H1 (cell line): ENCODE measurements around the gene MRTFA. TPM values are rescaled to one million over a fixed set of nuclear protein-coding genes. Genes with fewer than 3 reads are reported as not detected.

Source experiments
- CTCF ChIA-PET: fragments of 300-600 bp; sonication (Branson Sonifier 250); formaldehyde crosslinking; loops from one replicate; lab custom pipeline; 2021; ENCODE audit not compliant: partially characterized antibody; lab: Charles Lee
- POLR2A ChIA-PET: fragments of 300-600 bp; sonication (Branson Sonifier 250); formaldehyde crosslinking; loops from one replicate; lab custom pipeline; 2021; ENCODE audit warnings: inconsistent platforms; ENCODE audit not compliant: partially characterized antibody; lab: Charles Lee
- DNase-seq, 2 experiments: peaks; one replicate each; pipeline versions ENCODE4 v3.0.0 to v3.0.0-alpha.2; 2010 to 2022; ENCODE audit warnings: low spot score in 2 of 2, low read depth in 1 of 2, mixed read lengths in 1 of 2
- FAIRE-seq: peaks from 2 replicates; lab custom pipeline; 2011; peaks lifted over from hg19 to GRCh38; lab: Jason Lieb, UNC
- H2AFZ ChIP-seq: 2 replicates; pipeline ENCODE4 v1.8.1; 2012; ENCODE audit warnings: low read length, inconsistent platforms
- H2AK5ac ChIP-seq: 2 replicates; pipeline ENCODE4 v1.6.1; 2013; ENCODE audit warnings: low read depth, low read length
- H2BK120ac ChIP-seq: replicated peaks from 2 replicates; pipeline ENCODE3; 2013; ENCODE audit warnings: low read depth, low read length, inconsistent platforms
- H2BK12ac ChIP-seq: 2 replicates; pipeline ENCODE4 v1.6.1; 2013; ENCODE audit warnings: low read depth, low read length
- H2BK15ac ChIP-seq: 2 replicates; pipeline ENCODE4 v1.6.1; 2013; ENCODE audit warnings: low read length
- H2BK20ac ChIP-seq: 2 replicates; pipeline ENCODE4 v1.6.1; 2013; ENCODE audit warnings: low read length
- H2BK5ac ChIP-seq: 2 replicates; pipeline ENCODE4 v1.6.1; 2013; ENCODE audit warnings: low read depth, low read length
- H3K14ac ChIP-seq: 2 replicates; pipeline ENCODE4 v1.6.1; 2013; ENCODE audit warnings: inconsistent platforms; ENCODE audit not compliant: insufficient read length
- H3K18ac ChIP-seq: 2 replicates; pipeline ENCODE4 v1.6.1; 2013; ENCODE audit warnings: low read length; ENCODE audit errors: extremely low read depth
- H3K23ac ChIP-seq: 2 replicates; pipeline ENCODE4 v1.6.1; 2013; ENCODE audit warnings: inconsistent platforms; ENCODE audit not compliant: insufficient read length
- H3K23me2 ChIP-seq: 2 replicates; pipeline ENCODE4 v1.6.1; 2013; ENCODE audit warnings: low read depth, low read length
- H3K27ac ChIP-seq: 2 replicates; pipeline ENCODE4 v1.6.1; 2011; ENCODE audit warnings: low read depth, low read length, inconsistent platforms
- H3K27me3 ChIP-seq, 4 experiments: replicated peaks in 1 of 4; 1 replicate in 1 of 4; 2 replicates in 3 of 4; pipeline versions ENCODE4 v1.6.1 to v1.8.1; 2011 to 2013; ENCODE audit warnings: low read length in 3 of 4, mild to moderate bottlenecking in 3 of 4, inconsistent platforms in 2 of 4, mixed read lengths in 2 of 4, moderate library complexity in 1 of 4; ENCODE audit not compliant: control insufficient read depth in 3 of 4, insufficient read depth in 3 of 4; ENCODE audit errors: extremely low read depth in 1 of 4
- H3K36me3 ChIP-seq, 4 experiments: 2 replicates each; pipeline versions ENCODE4 v1.6.1 to v1.8.1; 2011 to 2013; ENCODE audit warnings: mild to moderate bottlenecking in 4 of 4, low read length in 3 of 4, moderate library complexity in 2 of 4, control low read depth in 1 of 4, inconsistent platforms in 1 of 4; ENCODE audit not compliant: insufficient read depth in 4 of 4, control insufficient read depth in 2 of 4
- H3K4ac ChIP-seq: replicated peaks from 2 replicates; pipeline ENCODE3; 2013; ENCODE audit warnings: low read length, low read depth, mixed read lengths, inconsistent platforms; ENCODE audit not compliant: insufficient read length
- H3K4me1 ChIP-seq, 4 experiments: replicated peaks in 1 of 4; 1 replicate in 1 of 4; 2 replicates in 3 of 4; pipeline versions ENCODE4 v1.6.1 to v1.8.1; 2011 to 2013; ENCODE audit warnings: low read length in 3 of 4, inconsistent platforms in 2 of 4, mixed read lengths in 1 of 4; ENCODE audit not compliant: insufficient read depth in 4 of 4, control insufficient read depth in 3 of 4
- H3K4me2 ChIP-seq, 2 experiments: 2 replicates each; pipeline versions ENCODE4 v1.6.1 to v1.8.1; 2011 to 2013; ENCODE audit warnings: low read depth in 2 of 2, low read length in 2 of 2, control low read depth in 1 of 2, inconsistent platforms in 1 of 2, mild to moderate bottlenecking in 1 of 2; ENCODE audit not compliant: insufficient read depth in 1 of 2
- H3K4me3 ChIP-seq, 4 experiments: fragments of 200-600, 300-600 bp in 1 of 4; sonication (generic), shearing (Covaris generic), sonication (Bioruptor Twin) in 1 of 4; 2 replicates each; pipeline versions ENCODE4 v1.5.1 to v1.8.1; 2011 to 2016; ENCODE audit warnings: low read length in 4 of 4, low read depth in 3 of 4, control low read depth in 2 of 4, inconsistent platforms in 2 of 4, mild to moderate bottlenecking in 2 of 4, mixed read lengths in 1 of 4, moderate library complexity in 1 of 4; ENCODE audit not compliant: insufficient read depth in 2 of 4; ENCODE audit errors: extremely low read depth in 1 of 4
- H3K56ac ChIP-seq: replicated peaks from 2 replicates; pipeline ENCODE3; 2013; ENCODE audit warnings: low read depth, mild to moderate bottlenecking, mixed read lengths, low read length, inconsistent platforms; ENCODE audit not compliant: insufficient read length
- H3K79me1 ChIP-seq: 2 replicates; pipeline ENCODE4 v1.6.1; 2013; ENCODE audit warnings: low read depth, low read length, control low read depth
- H3K79me2 ChIP-seq, 2 experiments: 2 replicates each; pipeline versions ENCODE4 v1.6.1 to v1.8.1; 2012 to 2013; ENCODE audit warnings: low read length in 2 of 2, mild to moderate bottlenecking in 2 of 2, inconsistent platforms in 1 of 2; ENCODE audit not compliant: insufficient read depth in 2 of 2, control insufficient read depth in 1 of 2
- H3K9ac ChIP-seq, 4 experiments: replicated peaks in 1 of 4; 1 replicate in 1 of 4; 2 replicates in 3 of 4; pipeline versions ENCODE4 v1.6.1 to v1.8.1; 2011 to 2013; ENCODE audit warnings: low read depth in 3 of 4, low read length in 3 of 4, control low read depth in 2 of 4, mild to moderate bottlenecking in 2 of 4, moderate library complexity in 2 of 4, inconsistent platforms in 1 of 4; ENCODE audit errors: extremely low read depth in 1 of 4
- H3K9me3 ChIP-seq, 2 experiments: 2 replicates each; pipeline versions ENCODE4 v1.6.1 to v1.8.1; 2012 to 2013; ENCODE audit warnings: mild to moderate bottlenecking in 2 of 2, moderate library complexity in 2 of 2, control low read depth in 1 of 2, inconsistent platforms in 1 of 2, low read depth in 1 of 2, low read length in 1 of 2, mixed read lengths in 1 of 2; ENCODE audit not compliant: insufficient read depth in 2 of 2
- H4K20me1 ChIP-seq, 2 experiments: replicated peaks in 1 of 2; 2 replicates each; pipeline versions ENCODE3 to v1.8.1; 2011 to 2013; ENCODE audit warnings: inconsistent platforms in 2 of 2, low read length in 2 of 2, mild to moderate bottlenecking in 1 of 2; ENCODE audit not compliant: insufficient read depth in 2 of 2, control insufficient read depth in 1 of 2
- H4K5ac ChIP-seq: 2 replicates; pipeline ENCODE4 v1.6.1; 2013; ENCODE audit warnings: low read length, low read depth, mixed read lengths, inconsistent platforms; ENCODE audit not compliant: insufficient read length
- H4K8ac ChIP-seq: 2 replicates; pipeline ENCODE4 v1.8.0; 2013; ENCODE audit warnings: mild to moderate bottlenecking, moderate library complexity, low read length, inconsistent platforms; ENCODE audit not compliant: insufficient read depth; ENCODE audit errors: extremely low read depth
- H4K91ac ChIP-seq: replicated peaks from 2 replicates; pipeline ENCODE3; 2013; ENCODE audit warnings: low read length, mixed read lengths, inconsistent platforms; ENCODE audit not compliant: insufficient read length
- CTCF ChIP-seq, 3 experiments: IDR thresholded peaks; 1 replicate in 2 of 3; 2 replicates in 1 of 3; pipeline versions ENCODE4 v1.5.1 to v1.6.1; 2011; ENCODE audit warnings: low read length in 3 of 3, mild to moderate bottlenecking in 3 of 3, inconsistent platforms in 2 of 3, low read depth in 1 of 3, moderate library complexity in 1 of 3; ENCODE audit not compliant: insufficient read depth in 1 of 3; ENCODE audit errors: control extremely low read depth in 1 of 3
- RAD21 ChIP-seq, 2 experiments: IDR thresholded peaks in 1 of 2; conservative IDR thresholded peaks in 1 of 2; 2 replicates each; pipeline ENCODE4 v1.6.1; 2011; ENCODE audit warnings: low read depth in 2 of 2, low read length in 2 of 2, improper control_type of control experiment in 1 of 2, inconsistent platforms in 1 of 2, mild to moderate bottlenecking in 1 of 2, moderate library complexity in 1 of 2
- RNF2 ChIP-seq: fragments of 200-900, 300-1000 bp; sonication (generic); IDR thresholded peaks from 2 replicates; pipeline ENCODE4 v1.7.1; 2016; ENCODE audit warnings: borderline replicate concordance, low read depth, mild to moderate bottlenecking, antibody characterized with exemption, low read length; ENCODE audit not compliant: poor library complexity, severe bottlenecking; ENCODE audit errors: missing control alignments
- WGBS, 2 experiments: shearing (Covaris generic) in 1 of 2; methylation state at CpG; one replicate each; pipeline versions ENCODE4 v1.1.6 to v1.1.7; 2013 to 2015; ENCODE audit warnings: low lambda C conversion rate in 2 of 2, mixed read lengths in 2 of 2, inconsistent platforms in 1 of 2, low coverage in 1 of 2, missing lambda C conversion rate in 1 of 2; ENCODE audit not compliant: insufficient replicate concordance in 2 of 2, insufficient coverage in 1 of 2, insufficient read length in 1 of 2; ENCODE audit errors: extremely low coverage in 1 of 2, missing lambda C conversion rate in 1 of 2; 5-methylcytosine and 5-hydroxymethylcytosine counted together
- polyA plus RNA-seq, 7 experiments: library from polyadenylated mRNA; depleted of rRNA in 3 of 7; stranded (reverse) in 5 of 7; unstranded in 2 of 7; fragments of >200 nt in 5 of 7; fragments of 200-250 nt in 2 of 7; gene quantifications; 1 replicate in 5 of 7; 2 replicates in 1 of 7; 4 replicates in 1 of 7; pipeline versions ENCODE4 v1.2.1 to v1.2.3, GENCODE V29; 2011 to 2013; ENCODE audit warnings: missing spikeins in 2 of 7, mixed read lengths in 2 of 7
- total RNA-seq: library from RNA; stranded (reverse); fragmentation: NEBNext Ultra II Directional; extraction: Animal tissue kit (Norgen Biotek cat#: 25700); gene quantifications from 2 replicates; pipeline ENCODE4 v1.2.1, GENCODE V29; 2021

MRTFA gene
- total and polyA plus RNA-seq, 2 of the 8 experiments (the other 6 are each of a cell fraction or from before 2014, with no cell fraction given), result 5.4 to 37.9 TPM

DNA sequence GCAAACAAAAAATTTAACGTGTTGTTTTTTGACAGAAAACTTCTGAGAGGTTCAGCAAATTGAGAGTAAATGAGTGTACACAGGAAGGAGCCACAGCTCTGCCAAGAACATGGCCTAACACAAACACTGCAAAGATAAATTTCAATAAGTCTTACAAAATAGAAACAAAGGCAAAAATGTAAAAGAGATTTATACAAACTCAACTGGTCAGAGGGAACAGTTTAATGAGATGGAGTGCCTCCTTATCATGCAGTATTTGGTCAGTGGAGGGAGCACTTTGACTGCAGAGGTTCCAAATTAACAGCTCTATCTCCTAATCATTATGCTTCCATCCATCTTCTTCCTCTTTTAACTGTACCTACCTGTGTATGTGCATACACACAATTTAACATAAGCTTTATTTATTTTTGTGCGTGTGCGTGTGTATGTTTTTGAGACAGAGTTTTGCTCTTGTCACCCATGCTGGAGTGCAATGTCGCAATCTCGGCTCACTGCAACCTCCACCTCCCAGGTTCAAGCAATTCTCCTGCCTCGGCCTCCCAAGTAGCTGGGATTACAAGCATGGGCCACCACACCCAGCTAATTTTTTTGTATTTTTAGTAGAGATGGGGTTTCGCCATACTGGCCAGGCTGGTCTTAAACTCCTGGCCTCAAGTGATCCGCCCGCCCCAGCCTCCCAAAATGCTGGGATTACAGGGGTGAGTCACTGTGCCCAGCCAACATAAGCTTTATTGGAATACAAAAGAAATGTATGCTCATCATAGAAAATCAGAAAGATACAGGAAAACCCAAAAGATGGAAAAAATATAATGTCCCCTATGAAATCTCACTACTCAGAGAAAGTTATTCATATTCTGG is 111.9 kb downstream of the MRTFA start:
- Histone ChIP-seq H2AFZ (no peak overlapping the region), H4K91ac (no peak overlapping the region), H2BK15ac (no peak overlapping the region), H2AK5ac (no peak overlapping the region), H4K8ac (no peak overlapping the region), H2BK12ac (no peak overlapping the region), H3K79me2 (peaks cover 0 to 2% of the 10 kb centered on the region in 2 experiments; a peak in 1 of 4 replicates), H3K9me3 (no peaks in the 10 kb centered on the region), H3K23me2 (no peaks in the 10 kb centered on the region), H3K79me1 (no peaks in the 10 kb centered on the region; the same call in 1 of the 2 replicates), H2BK20ac (no peak overlapping the region), H3K27me3 (no peaks in the 10 kb centered on the region), H3K4me1 (no peaks in the 10 kb centered on the region), H3K56ac (no peak overlapping the region), H3K23ac (no peak overlapping the region), H4K20me1 (peaks cover 0 to 2% of the 10 kb centered on the region in 2 experiments), H3K4me2 (no peak overlapping the region), H3K36me3 (no peaks in the 10 kb centered on the region), H2BK120ac (no peak overlapping the region), H3K14ac (no peak overlapping the region), H2BK5ac (no peak overlapping the region), H3K4me3 (no peak overlapping the region), H3K9ac (no peak overlapping the region), H3K27ac (no peak overlapping the region), H4K5ac (no peak overlapping the region), H3K18ac (no peak overlapping the region), H3K4ac (no peak overlapping the region)
- CTCF ChIA-PET, result interaction anchor here (0.6 to 4.8 kb wide), 51 partner anchors 8 to 374 kb away, joined by 3 to 67 read pairs (median 4); partner anchors contain the start of gene MRTFA
- TF ChIP-seq RNF2 (no peak), CTCF (IDR thresholded peaks at IDR 0.05; ENCODE audit: control extremely low read depth in 1 of 3, insufficient read depth in 1 of 3, low read depth in 1 of 3, low read length in 3 of 3) (peak in 1 of 3 experiments; percentile 37; a peak in 1 of 4 replicates), RAD21 (IDR thresholded peaks at IDR 0.05 in 1 of 2, conservative IDR thresholded peaks at IDR 0.05 in 1 of 2; ENCODE audit: low read depth in 2 of 2, low read length in 2 of 2) (peak; percentile 42 to 61)
- no peak for FAIRE-seq
- POLR2A ChIA-PET, result interaction anchor here (0.6 to 1.5 kb wide), 5 partner anchors 9 to 172 kb away, joined by 3 to 5 read pairs (median 3); no protein-coding TSS in a partner anchor
- DNase-seq, result no peak
- WGBS, 2 experiments, result 95% methylated on average over 9 of the region's 9 CpGs; no CpG with 5 or more reads in 1 of the 2 experiments
